ENCODE results near the gene ZNF337.
"Not testable (repeated sequence)": the region's sequence is repeated elsewhere in the genome, so short reads cannot be mapped to it uniquely, and the experiment has no call there.

The ZNF337 gene

GRCh38 chr20:25695532-25696370 is 902 bp downstream of the ZNF337 start:
- no peak for DNase-seq (ENCODE audit: extremely low read depth in 1 of 2, low read depth in 1 of 2)

- no peak for DNase-seq (ENCODE audit: extremely low read depth in 1 of 2, low read depth in 1 of 2)
These were observed 4.2 kb downstream of the ZNF337 start for GRCh38 chr20:25692499-25692898.

- no peak for DNase-seq (ENCODE audit: extremely low read depth in 1 of 2, low read depth in 1 of 2)
These were observed 6.2 kb downstream of the ZNF337 start for GRCh38 chr20:25690427-25690826.

- no peak for DNase-seq (ENCODE audit: extremely low read depth in 1 of 2, low read depth in 1 of 2)
These were observed 10.3 kb downstream of the ZNF337 start for GRCh38 chr20:25686081-25687067.

GRCh38 chr20:25685276-25686080 is 11.2 kb downstream of the ZNF337 start:
- no peak for DNase-seq (ENCODE audit: extremely low read depth in 1 of 2, low read depth in 1 of 2)

- not testable (repeated sequence) for DNase-seq (ENCODE audit: extremely low read depth in 1 of 2, low read depth in 1 of 2)
These were observed 12.8 kb downstream of the ZNF337 start for GRCh38 chr20:25683826-25684225.

GRCh38 chr20:25683050-25683449 is 13.6 kb downstream of the ZNF337 start:
- DNase-seq (ENCODE audit: extremely low read depth in 1 of 2, low read depth in 1 of 2): no peak

GRCh38 chr20:25676164-25676809 is 20.4 kb downstream of the ZNF337 start:
- DNase-seq (ENCODE audit: extremely low read depth in 1 of 2, low read depth in 1 of 2): no peak

- DNase-seq (ENCODE audit: extremely low read depth in 1 of 2, low read depth in 1 of 2): no peak
These were observed 21.5 kb downstream of the ZNF337 start for GRCh38 chr20:25675161-25675560.

- DNase-seq (ENCODE audit: extremely low read depth in 1 of 2, low read depth in 1 of 2): no peak
These were observed 23.9 kb downstream of the ZNF337 start for GRCh38 chr20:25672659-25673235.

- DNase-seq (ENCODE audit: extremely low read depth in 1 of 2, low read depth in 1 of 2): no peak
These were observed 26.7 kb downstream of the ZNF337 start for GRCh38 chr20:25669826-25670422.

- DNase-seq (ENCODE audit: extremely low read depth in 1 of 2, low read depth in 1 of 2): no peak
These were observed 28.2 kb downstream of the ZNF337 start for GRCh38 chr20:25668446-25668845.

- no peak for DNase-seq (ENCODE audit: extremely low read depth in 1 of 2, low read depth in 1 of 2)
These were observed 36.7 kb downstream of the ZNF337 start for GRCh38 chr20:25659999-25660398.

- DNase-seq (ENCODE audit: extremely low read depth in 1 of 2, low read depth in 1 of 2): no peak
These were observed 42.2 kb downstream of the ZNF337 start for GRCh38 chr20:25654487-25654886.

GRCh38 chr20:25652866-25653265 is 43.8 kb downstream of the ZNF337 start:
- DNase-seq (ENCODE audit: extremely low read depth in 1 of 2, low read depth in 1 of 2): not testable (repeated sequence)

GRCh38 chr20:25644814-25645213 is 51.8 kb downstream of the ZNF337 start:
- DNase-seq (ENCODE audit: extremely low read depth in 1 of 2, low read depth in 1 of 2): no peak

- DNase-seq (ENCODE audit: extremely low read depth in 1 of 2, low read depth in 1 of 2): no peak
These were observed 52.9 kb downstream of the ZNF337 start for GRCh38 chr20:25643716-25644115.

- DNase-seq (ENCODE audit: extremely low read depth in 1 of 2, low read depth in 1 of 2): no peak
These were observed 59.4 kb downstream of the ZNF337 start for GRCh38 chr20:25637247-25637646.

GRCh38 chr20:25632940-25633790 is 63.5 kb downstream of the ZNF337 start:
- no peak for DNase-seq (ENCODE audit: extremely low read depth in 1 of 2, low read depth in 1 of 2)
